ENCODE data around the gene NOS2.
"Not testable (repeated sequence)": the region's sequence is repeated elsewhere in the genome, so short reads cannot be mapped to it uniquely, and the experiment has no call there.

The NOS2 gene

GRCh38 chr17:27800522-27800921 is at the start of gene NOS2:
NOS2 (minus strand) TSS chr17:27800529; CDS start chr17:27798809, 1,720 bp downstream.
- no peak for TF ChIP-seq GATA1 (IDR thresholded peaks at IDR 0.05; ENCODE audit: low read depth, low read length)
- no peak for TF ChIP-seq POLR2A (IDR thresholded peaks at IDR 0.05; ENCODE audit: low read length)
- no peak for DNase-seq

GRCh38 chr17:27849474-27850185 is 49.3 kb upstream of the NOS2 start:
- DNase-seq: no peak
- TF ChIP-seq POLR2A (IDR thresholded peaks at IDR 0.05; ENCODE audit: low read length) (no peak), GATA1 (IDR thresholded peaks at IDR 0.05; ENCODE audit: low read depth, low read length) (no peak)

- no peak for DNase-seq
- TF ChIP-seq GATA1 (IDR thresholded peaks at IDR 0.05; ENCODE audit: low read depth, low read length): no peak
- no peak for TF ChIP-seq POLR2A (IDR thresholded peaks at IDR 0.05; ENCODE audit: low read length)
These were observed 48.6 kb upstream of the NOS2 start for GRCh38 chr17:27848931-27849330.

GRCh38 chr17:27846808-27847307 is 46.5 kb upstream of the NOS2 start:
- DNase-seq: not testable (repeated sequence)

- no peak for TF ChIP-seq GATA1 (IDR thresholded peaks at IDR 0.05; ENCODE audit: low read depth, low read length)
- TF ChIP-seq POLR2A (IDR thresholded peaks at IDR 0.05; ENCODE audit: low read length): no peak
- DNase-seq: no peak
These were observed 45.8 kb upstream of the NOS2 start for GRCh38 chr17:27846042-27846655.

- TF ChIP-seq POLR2A (IDR thresholded peaks at IDR 0.05; ENCODE audit: low read length) (no peak), GATA1 (IDR thresholded peaks at IDR 0.05; ENCODE audit: low read depth, low read length) (no peak)
- DNase-seq: no peak
These were observed 45.1 kb upstream of the NOS2 start for GRCh38 chr17:27845264-27846041.

- DNase-seq: no peak
These were observed 40.4 kb upstream of the NOS2 start for GRCh38 chr17:27840688-27841087.

GRCh38 chr17:27840406-27840678 is 40.0 kb upstream of the NOS2 start:
- not testable (repeated sequence) for DNase-seq

More at GRCh38 chr17:27840688-27841087, 40.4 kb upstream of the NOS2 start:
- TF ChIP-seq GATA1 (IDR thresholded peaks at IDR 0.05; ENCODE audit: low read depth, low read length) (no peak), POLR2A (IDR thresholded peaks at IDR 0.05; ENCODE audit: low read length) (no peak)

GRCh38 chr17:27839571-27840405 is 39.5 kb upstream of the NOS2 start:
- not testable (repeated sequence) for DNase-seq

GRCh38 chr17:27838607-27839006 is 38.3 kb upstream of the NOS2 start:
- not testable (repeated sequence) for DNase-seq

GRCh38 chr17:27837769-27838168 is 37.4 kb upstream of the NOS2 start:
- not testable (repeated sequence) for DNase-seq

- TF ChIP-seq POLR2A (IDR thresholded peaks at IDR 0.05; ENCODE audit: low read length) (no peak), GATA1 (IDR thresholded peaks at IDR 0.05; ENCODE audit: low read depth, low read length) (no peak)
- no peak for DNase-seq
These were observed 36.3 kb upstream of the NOS2 start for GRCh38 chr17:27836651-27837050.

- TF ChIP-seq GATA1 (IDR thresholded peaks at IDR 0.05; ENCODE audit: low read depth, low read length) (no peak), POLR2A (IDR thresholded peaks at IDR 0.05; ENCODE audit: low read length) (no peak)
- DNase-seq: no peak
These were observed 34.2 kb upstream of the NOS2 start for GRCh38 chr17:27834571-27834970.

GRCh38 chr17:27832831-27833230 is 32.5 kb upstream of the NOS2 start:
- TF ChIP-seq POLR2A (IDR thresholded peaks at IDR 0.05; ENCODE audit: low read length) (no peak), GATA1 (IDR thresholded peaks at IDR 0.05; ENCODE audit: low read depth, low read length) (no peak)
- no peak for DNase-seq

- DNase-seq: not testable (repeated sequence)
These were observed 29.6 kb upstream of the NOS2 start for GRCh38 chr17:27829888-27830287.

- DNase-seq: not testable (repeated sequence)
These were observed 28.9 kb upstream of the NOS2 start for GRCh38 chr17:27829143-27829711.
